NCI-H345 (cell line): ENCODE results near the gene ORM2.
"Not testable (repeated sequence)": the region's sequence is repeated elsewhere in the genome, so short reads cannot be mapped to it uniquely, and the experiment has no call there.

Source experiments
- DNase-seq: peaks from one replicate; lab custom pipeline; 2025; lab: John Stamatoyannopoulos, UW

Gene ORM2

DNA sequence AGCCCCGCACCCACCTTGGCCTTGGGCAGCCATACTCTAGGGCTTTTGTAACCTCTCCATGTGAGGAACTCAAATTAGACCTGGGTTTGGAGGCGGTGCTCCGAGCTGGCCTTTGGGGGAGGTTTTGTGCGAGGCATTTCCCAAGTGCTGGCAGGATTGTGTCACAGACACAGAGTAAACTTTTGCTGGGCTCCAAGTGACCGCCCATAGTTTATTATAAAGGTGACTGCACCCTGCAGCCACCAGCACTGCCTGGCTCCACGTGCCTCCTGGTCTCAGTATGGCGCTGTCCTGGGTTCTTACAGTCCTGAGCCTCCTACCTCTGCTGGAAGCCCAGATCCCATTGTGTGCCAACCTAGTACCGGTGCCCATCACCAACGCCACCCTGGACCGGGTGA, at the start of gene ORM2:
TSS of gene ORM2 (plus strand) at position 245 of the 398 bp plus-strand sequence. CDS start at position 281, 36 bp downstream.
- not testable (repeated sequence) for DNase-seq

DNA sequence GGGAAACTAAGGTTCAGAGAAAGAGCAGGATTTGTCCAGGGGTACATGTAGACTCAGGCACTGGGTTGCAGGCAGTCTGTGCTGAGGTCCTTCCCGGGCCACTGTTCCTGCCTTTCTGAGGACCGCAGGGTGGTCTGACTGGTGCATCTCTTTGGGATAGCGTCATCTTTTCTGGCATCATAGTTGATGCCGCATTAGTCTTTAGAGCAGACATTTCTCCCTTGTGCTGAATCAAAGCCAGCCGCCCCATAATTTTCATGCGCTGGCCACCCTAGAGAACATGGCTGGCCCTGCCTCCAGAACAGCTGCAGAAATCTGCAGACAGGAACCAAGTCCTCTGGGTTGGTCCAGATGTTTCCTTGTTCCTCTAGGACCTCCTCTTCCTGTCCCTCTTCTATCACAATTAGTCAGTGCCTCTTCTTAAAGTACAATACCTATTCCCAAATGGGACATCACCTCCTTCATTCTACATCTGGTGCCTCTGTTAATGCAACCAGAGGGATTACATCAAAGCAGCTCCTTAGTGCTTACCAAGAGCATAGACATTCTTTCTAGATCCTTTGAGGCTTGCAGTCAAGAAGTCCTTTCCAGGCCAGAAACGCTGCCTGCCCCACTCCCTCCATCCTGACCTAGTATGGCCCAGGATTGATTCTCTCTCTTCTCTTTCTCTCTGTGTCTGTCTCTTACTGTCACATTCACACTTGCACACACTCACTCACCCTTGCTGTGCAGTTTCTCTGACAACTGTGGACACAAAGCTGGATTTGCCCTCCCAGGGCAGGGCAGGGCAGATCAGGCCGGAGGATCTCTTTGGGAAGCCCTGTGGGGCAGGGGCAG, 48.8 kb upstream of the ORM2 start:
- DNase-seq: no peak

GRCh38 chr9:114281473-114282103, 48.1 kb upstream of the ORM2 start:
- no peak for DNase-seq

GRCh38 chr9:114282104-114282485, 47.6 kb upstream of the ORM2 start:
- DNase-seq: no peak

DNA sequence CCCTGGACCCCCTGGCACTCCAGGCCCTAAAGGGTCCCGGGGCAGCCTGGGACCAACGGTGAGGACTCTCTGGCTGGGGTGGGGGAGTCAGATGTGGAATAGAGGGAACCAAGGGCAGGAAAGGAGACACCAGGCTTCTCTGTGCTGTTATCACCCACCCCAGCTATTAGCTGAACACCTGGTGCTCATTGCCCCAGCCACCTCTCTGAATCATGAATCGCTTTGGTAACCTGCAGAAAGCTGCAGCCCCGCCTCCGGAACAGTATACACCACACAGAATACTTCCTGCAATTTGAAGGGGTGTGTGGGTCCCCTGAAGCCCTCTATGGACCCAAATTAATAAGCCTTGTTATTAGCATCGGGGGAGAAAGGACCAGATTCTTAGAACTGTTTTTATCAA, 47.2 kb upstream of the ORM2 start:
- DNase-seq: no peak

DNA sequence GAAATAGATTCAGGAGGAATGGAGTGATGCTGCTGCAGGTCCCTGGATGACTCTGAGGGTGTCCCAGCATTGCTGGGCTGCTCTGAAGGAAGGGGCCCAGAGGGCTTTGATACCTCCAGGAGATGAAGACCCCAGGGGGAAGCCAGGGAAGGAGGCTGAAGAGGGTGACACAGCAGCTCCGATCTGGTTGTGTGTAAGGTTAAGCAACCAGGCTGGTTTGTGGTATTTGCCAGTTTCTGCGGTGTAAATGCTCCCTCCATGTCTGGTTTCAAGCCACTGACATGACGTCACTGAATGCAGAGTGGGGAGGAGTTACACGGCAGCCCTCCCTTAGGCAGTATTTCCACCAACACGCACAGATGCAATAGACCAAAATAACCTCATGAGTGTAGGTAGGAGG, 46.7 kb upstream of the ORM2 start:
- DNase-seq: no peak

DNA sequence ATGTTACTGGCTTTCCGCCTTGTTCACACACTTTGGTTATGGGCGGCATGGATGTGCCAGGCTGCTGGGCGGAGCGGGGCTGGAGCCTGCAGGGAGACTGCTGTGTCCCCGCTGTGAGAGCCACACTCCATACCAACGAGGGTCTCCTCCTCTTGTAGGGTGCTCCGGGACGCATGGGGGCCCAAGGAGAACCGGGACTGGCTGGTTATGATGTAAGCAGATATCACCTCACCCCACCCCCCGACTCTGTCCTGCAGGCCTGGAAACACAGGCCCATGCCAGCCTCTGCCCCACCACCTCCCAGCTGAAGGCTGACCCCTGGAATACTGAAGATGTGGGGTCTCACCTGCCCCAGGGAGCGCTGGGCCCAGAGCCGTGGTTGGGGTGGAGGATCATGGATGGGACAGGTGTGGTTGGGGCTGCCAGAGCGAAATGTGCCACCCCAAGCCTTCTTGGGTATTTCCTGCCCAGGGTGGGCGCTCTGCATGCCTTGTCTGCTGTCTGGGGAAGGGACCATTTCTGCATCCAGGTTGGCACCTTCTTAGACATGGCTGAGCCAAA, 46.0 kb upstream of the ORM2 start:
- DNase-seq: no peak

GRCh38 chr9:114284316-114285060, 45.2 kb upstream of the ORM2 start:
- no peak for DNase-seq

- no peak for DNase-seq
Observed at GRCh38 chr9:114285166-114285867, 44.4 kb upstream of the ORM2 start.

- no peak for DNase-seq
Observed at GRCh38 chr9:114286146-114286679, 43.5 kb upstream of the ORM2 start.

- DNase-seq: peak; percentile 67
Observed at GRCh38 chr9:114287001-114287762, 42.5 kb upstream of the ORM2 start.

GRCh38 chr9:114287763-114288192, 41.9 kb upstream of the ORM2 start:
- DNase-seq: peak; percentile 18

DNA sequence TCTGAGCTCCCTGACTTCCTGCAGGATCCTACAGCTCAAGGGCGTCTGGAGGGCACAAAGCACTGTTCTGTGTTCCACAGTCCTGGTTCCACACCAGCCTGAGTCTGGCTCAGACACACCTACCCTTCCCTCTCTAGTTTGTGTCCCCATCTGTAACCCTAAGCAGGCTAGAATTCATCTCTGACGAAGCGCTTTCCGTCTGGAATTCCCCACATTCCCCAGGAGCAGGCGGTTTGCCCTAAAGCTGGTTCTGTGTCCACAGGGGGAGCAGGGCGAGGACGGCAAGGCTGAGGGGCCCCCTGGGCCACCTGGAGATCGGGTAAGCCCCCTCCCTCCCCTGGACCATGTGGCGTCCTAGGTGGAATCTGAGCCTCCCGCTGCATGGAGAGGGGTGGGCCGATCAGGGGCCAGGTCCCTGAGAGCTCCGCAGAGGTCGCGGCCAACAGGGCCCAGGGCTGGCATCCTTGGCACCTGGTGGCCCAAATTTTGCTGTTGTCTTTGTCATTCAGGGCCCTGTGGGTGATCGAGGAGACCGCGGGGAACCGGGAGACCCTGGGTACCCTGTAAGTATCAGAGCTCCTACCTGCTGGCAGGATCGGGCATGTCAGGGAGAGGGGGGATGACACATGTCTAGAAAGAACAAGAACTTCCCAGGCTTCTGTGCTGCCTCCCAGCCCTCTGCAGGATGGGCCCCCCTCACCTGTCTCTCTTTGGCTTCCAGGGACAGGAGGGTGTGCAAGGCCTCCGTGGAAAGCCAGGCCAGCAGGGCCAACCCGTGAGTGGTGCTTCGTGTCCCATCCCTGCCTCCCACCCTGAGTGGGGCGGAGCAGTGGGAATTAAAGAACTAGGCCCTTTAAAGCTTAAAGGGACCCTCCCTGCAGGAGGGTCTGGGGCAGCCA, 41.2 kb upstream of the ORM2 start:
- no peak for DNase-seq

GRCh38 chr9:114289106-114289505, 40.6 kb upstream of the ORM2 start:
- no peak for DNase-seq

DNA sequence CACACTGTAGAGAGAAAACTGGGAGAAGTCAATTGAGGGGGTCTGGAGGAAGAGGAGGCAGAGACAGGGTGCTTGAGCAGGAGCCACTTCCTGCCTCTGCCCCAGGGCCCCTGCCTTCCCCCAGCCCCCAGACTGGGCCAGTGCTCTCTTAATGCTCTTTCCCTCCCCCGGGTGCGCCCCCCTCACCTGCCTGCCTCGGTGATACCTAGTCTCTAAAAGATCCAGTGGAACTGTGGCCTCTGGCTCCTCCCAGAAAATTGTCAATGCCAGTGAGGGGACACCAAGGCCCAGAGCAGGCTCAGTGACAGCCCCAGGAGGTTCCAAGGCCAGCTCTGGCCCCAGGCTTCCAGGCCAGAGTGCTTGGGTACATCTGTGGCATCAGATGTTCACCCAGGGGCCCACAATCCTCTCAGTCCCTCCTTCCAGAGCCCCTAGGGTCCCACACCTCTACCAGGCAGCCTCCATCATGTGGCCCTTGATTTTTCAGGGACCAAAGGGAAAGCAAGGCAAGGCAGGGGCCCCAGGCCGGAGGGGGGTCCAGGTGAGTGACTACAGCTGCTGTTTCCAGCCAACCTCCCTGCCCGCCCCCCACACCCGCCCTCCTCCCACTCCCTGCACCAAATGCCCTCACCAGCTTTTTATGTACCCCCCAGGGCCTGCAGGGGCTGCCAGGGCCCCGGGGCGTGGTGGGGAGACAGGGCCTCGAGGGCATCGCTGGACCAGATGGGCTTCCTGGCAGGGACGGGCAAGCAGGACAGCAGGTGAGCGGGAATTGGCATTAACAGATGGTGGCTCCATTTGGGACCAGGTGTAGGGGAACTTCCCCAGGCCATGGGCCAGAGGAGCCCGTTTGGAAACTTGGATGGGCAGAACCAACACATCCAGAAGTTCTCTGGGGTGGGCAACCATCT, 39.8 kb upstream of the ORM2 start:
- no peak for DNase-seq

- no peak for DNase-seq
Observed at GRCh38 chr9:114290561-114290986, 39.1 kb upstream of the ORM2 start.

- DNase-seq: peak; percentile 65
Observed at GRCh38 chr9:114291064-114291474, 38.6 kb upstream of the ORM2 start.

GRCh38 chr9:114291886-114292590, 37.6 kb upstream of the ORM2 start:
- no peak for DNase-seq
